RWPE2 (cell line): Measurements from ENCODE around the gene ADAP1.
"Not testable (repeated sequence)": the region's sequence is repeated elsewhere in the genome, so short reads cannot be mapped to it uniquely, and the experiment has no call there.

Source experiments
- ATAC-seq: fragments of 200-7000 bp; cut with Tn5 transposase; 3 replicates; pipeline ENCODE4 v1.9.1; 2021; ENCODE audit warnings: low read depth
- DNase-seq: peaks from one replicate; pipeline ENCODE4 v3.0.0-alpha.2; 2020; ENCODE audit warnings: low spot score
- H3K27ac ChIP-seq: fragments of 450-650 bp; 2 replicates; pipeline ENCODE4 v1.5.1; 2017; ENCODE audit warnings: mild to moderate bottlenecking; ENCODE audit not compliant: poor library complexity, severe bottlenecking
- H3K27me3 ChIP-seq: fragments of 250-450 bp; sonication (Bioruptor Pico); 2 replicates; pipeline ENCODE4 v1.5.1; 2021; ENCODE audit warnings: mild to moderate bottlenecking, moderate library complexity; ENCODE audit not compliant: insufficient read depth, poor library complexity, severe bottlenecking
- H3K36me3 ChIP-seq: fragments of 250-450 bp; sonication (Bioruptor Pico); 2 replicates; pipeline ENCODE4 v1.5.1; 2020; ENCODE audit warnings: low read depth, mild to moderate bottlenecking, moderate library complexity
- H3K4me1 ChIP-seq: fragments of 250-450 bp; sonication (Bioruptor Pico); 2 replicates; pipeline ENCODE4 v1.5.1; 2021; ENCODE audit warnings: mild to moderate bottlenecking, moderate library complexity; ENCODE audit not compliant: insufficient read depth, poor library complexity, severe bottlenecking
- H3K4me3 ChIP-seq: fragments of 250-450 bp; sonication (Bioruptor Pico); 2 replicates; pipeline ENCODE4 v1.5.1; 2021; ENCODE audit warnings: mild to moderate bottlenecking, moderate library complexity; ENCODE audit not compliant: severe bottlenecking
- H3K9me3 ChIP-seq: fragments of 250-450 bp; sonication (Bioruptor Pico); 2 replicates; pipeline ENCODE4 v1.5.1; 2021; ENCODE audit warnings: mild to moderate bottlenecking, moderate library complexity; ENCODE audit not compliant: severe bottlenecking
- TF ChIP-seq, protein P1 (sequence below): fragments of 450-650 bp; IDR thresholded peaks from one replicate; pipeline ENCODE4 v1.5.1; 2017; ENCODE audit warnings: mild to moderate bottlenecking, moderate library complexity; ENCODE audit not compliant: poor library complexity, severe bottlenecking

ADAP1 gene

DNA sequence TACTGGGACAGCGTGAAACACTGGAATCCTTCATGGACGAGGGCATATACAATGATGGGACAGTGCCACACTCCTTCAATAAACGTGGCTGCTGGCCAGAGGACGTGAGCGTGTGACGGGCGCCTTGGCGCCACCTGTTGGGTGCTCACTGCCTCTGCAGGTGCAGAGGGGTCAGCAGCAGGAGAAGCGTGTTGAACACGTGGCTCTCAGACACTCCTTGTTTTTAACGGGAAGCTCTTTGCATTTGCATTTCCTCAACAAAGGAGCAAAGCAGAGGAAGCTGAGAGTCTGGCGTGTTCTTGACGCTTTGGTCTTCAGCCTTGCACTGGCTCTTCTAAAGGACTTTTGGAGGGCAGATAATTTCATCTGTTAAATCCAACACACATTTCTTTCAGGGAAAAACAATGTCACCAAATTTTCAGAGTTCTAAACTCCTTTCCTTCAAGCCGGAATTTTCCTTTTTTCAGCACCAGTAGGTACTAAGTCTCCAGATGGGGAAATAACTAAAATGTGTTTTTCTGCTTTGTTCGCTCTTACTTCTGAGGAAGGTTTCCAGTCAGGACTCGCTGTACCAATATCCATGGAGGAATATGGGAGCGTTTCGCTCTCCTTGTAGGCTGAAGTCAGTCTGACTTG is 81.0 kb downstream of the ADAP1 start:
- TF ChIP-seq, protein P1, sequence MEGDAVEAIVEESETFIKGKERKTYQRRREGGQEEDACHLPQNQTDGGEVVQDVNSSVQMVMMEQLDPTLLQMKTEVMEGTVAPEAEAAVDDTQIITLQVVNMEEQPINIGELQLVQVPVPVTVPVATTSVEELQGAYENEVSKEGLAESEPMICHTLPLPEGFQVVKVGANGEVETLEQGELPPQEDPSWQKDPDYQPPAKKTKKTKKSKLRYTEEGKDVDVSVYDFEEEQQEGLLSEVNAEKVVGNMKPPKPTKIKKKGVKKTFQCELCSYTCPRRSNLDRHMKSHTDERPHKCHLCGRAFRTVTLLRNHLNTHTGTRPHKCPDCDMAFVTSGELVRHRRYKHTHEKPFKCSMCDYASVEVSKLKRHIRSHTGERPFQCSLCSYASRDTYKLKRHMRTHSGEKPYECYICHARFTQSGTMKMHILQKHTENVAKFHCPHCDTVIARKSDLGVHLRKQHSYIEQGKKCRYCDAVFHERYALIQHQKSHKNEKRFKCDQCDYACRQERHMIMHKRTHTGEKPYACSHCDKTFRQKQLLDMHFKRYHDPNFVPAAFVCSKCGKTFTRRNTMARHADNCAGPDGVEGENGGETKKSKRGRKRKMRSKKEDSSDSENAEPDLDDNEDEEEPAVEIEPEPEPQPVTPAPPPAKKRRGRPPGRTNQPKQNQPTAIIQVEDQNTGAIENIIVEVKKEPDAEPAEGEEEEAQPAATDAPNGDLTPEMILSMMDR = peak; percentile 96
- peak; percentile 31 for ATAC-seq
- no peak overlapping the region for H3K4me3 ChIP-seq
- peaks cover 64% of the 10 kb centered on the region for H3K36me3 ChIP-seq
- H3K4me1 ChIP-seq = peaks cover 6% of the 10 kb centered on the region
- H3K27me3 ChIP-seq = no peaks in the 10 kb centered on the region
- no peaks in the 10 kb centered on the region for H3K9me3 ChIP-seq
- peak overlapping the region; percentile 9 for H3K27ac ChIP-seq
- peak; percentile 68 for DNase-seq

DNA sequence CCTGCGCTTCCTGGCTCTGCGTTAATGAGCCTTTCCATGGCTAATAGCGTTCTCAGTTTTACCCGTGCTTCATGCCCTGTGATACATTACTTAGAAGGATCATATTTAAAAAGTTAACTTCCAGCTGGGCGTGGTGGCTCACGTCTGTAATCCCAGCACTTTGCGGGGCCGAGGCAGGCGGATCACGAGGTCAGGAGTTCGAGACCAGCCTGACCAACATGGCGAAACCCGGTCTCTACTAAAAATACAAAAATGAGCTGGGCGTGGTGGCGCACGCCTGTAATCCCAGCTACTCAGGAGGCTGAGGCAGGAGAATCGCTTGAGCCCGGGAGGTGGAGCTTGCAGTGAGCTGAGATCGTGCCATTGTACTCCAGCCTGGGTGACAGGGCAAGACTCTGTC is 81.8 kb downstream of the ADAP1 start:
- H3K4me1 ChIP-seq, H3K9me3 ChIP-seq, H3K4me3 ChIP-seq, H3K27me3 ChIP-seq, DNase-seq, ATAC-seq, H3K27ac ChIP-seq: not testable (repeated sequence)
- H3K36me3 ChIP-seq = peaks cover 64% of the 10 kb centered on the region

DNA sequence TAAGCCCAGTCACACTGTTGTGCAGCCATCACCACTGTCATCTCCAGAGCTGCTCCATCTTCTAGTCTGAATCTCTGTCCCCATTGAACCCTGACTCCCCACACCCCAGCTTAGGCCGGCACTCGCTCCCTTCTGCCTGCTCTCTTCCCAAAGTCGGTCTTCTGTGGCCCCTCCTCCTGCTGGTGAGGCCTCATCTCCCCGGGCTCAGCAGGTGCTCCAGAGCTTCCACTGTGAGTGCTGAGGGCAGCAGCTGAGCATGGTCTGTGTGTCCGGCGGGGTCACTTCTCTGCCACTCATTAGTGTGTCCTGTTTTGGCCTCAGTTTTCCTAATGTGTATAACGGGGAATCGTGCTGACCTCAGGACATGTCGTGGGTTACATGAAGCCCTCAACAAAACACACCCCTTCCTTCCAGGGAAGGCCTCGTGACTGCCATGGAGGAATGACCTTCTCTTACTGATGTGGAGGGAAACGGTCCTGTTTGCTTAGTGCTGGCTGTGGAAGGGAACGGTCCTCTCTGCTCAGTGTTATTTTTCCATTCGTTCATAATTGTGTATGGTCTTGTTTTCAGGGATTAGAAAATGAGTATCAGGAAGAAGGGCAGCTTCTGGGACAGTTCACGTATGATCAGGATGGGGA is 82.5 kb downstream of the ADAP1 start:
- DNase-seq = no peak
- TF ChIP-seq, protein P1 = no peak
- no peak for ATAC-seq
- H3K9me3 ChIP-seq = no peaks in the 10 kb centered on the region
- peaks cover 9% of the 10 kb centered on the region for H3K4me1 ChIP-seq
- no peak overlapping the region for H3K4me3 ChIP-seq
- peaks cover 71% of the 10 kb centered on the region for H3K36me3 ChIP-seq
- no peaks in the 10 kb centered on the region for H3K27me3 ChIP-seq
- H3K27ac ChIP-seq = no peak overlapping the region

DNA sequence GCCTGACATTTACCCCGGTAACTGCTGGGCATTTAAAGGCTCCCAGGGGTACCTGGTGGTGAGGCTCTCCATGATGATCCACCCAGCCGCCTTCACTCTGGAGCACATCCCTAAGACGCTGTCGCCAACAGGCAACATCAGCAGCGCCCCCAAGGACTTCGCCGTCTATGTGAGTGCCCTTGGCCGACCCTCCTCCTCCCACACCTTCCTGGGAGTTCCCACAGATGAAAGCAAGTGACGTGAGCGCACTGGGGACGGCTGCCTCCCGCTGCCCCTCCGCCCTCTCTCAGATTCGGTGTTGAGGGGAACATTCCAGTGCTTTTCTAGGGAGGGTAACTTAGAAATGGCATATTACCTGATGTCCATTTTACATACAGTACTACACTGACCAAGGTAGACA is 85.1 kb downstream of the ADAP1 start:
- H3K27me3 ChIP-seq = no peaks in the 10 kb centered on the region
- no peaks in the 10 kb centered on the region for H3K9me3 ChIP-seq
- H3K4me1 ChIP-seq = peaks cover 9% of the 10 kb centered on the region
- no peak for DNase-seq
- no peak overlapping the region for H3K27ac ChIP-seq
- ATAC-seq = no peak
- TF ChIP-seq, protein P1 = no peak
- no peak overlapping the region for H3K4me3 ChIP-seq
- H3K36me3 ChIP-seq = peaks cover 80% of the 10 kb centered on the region

DNA sequence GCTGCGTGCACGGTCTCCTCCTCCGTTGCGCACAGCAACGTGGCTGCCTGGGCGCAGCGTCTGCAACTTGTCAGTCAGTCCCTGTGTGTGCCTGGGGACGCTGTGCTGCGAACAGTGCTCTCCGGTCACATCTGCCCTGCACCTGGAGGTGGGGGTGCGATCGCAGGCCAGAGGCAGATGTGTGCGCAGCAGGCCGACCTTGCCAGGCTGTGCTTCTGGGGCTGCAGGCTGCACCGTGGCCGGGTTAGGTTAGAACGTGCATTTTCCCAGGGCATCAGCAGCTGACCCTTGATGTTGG is 86.3 kb downstream of the ADAP1 start:
- DNase-seq (no peak), ATAC-seq (no peak; the same call in 2 of the 3 replicates)
- peaks cover 77% of the 10 kb centered on the region for H3K36me3 ChIP-seq
- H3K9me3 ChIP-seq = no peaks in the 10 kb centered on the region
- no peaks in the 10 kb centered on the region for H3K27me3 ChIP-seq
- peaks cover 5% of the 10 kb centered on the region for H3K4me1 ChIP-seq
- peak overlapping the region; percentile 36 for H3K27ac ChIP-seq
- no peak overlapping the region for H3K4me3 ChIP-seq
- TF ChIP-seq, protein P1 = no peak
